Neuronal stem cell (in vitro differentiated cells): Measurements from ENCODE around the gene MCRIP2.

Experiments
- DNase-seq: peaks from one replicate; pipeline ENCODE4 v3.0.0-alpha.2; 2013; ENCODE audit warnings: low spot score
- H2AFZ ChIP-seq: one replicate; pipeline ENCODE4 v1.6.1; 2013; ENCODE audit warnings: mild to moderate bottlenecking, low read length, inconsistent platforms
- H2AK5ac ChIP-seq: 2 replicates; pipeline ENCODE4 v1.6.1; 2013; ENCODE audit warnings: low read depth, mild to moderate bottlenecking, inconsistent platforms, low read length, moderate library complexity, mixed read lengths
- H2BK120ac ChIP-seq: 2 replicates; pipeline ENCODE4 v1.6.1; 2013; ENCODE audit warnings: low read depth, mild to moderate bottlenecking, inconsistent platforms, low read length, moderate library complexity, mixed read lengths
- H2BK12ac ChIP-seq: one replicate; pipeline ENCODE4 v1.6.1; 2013; ENCODE audit warnings: low read length, inconsistent platforms
- H2BK15ac ChIP-seq: 2 replicates; pipeline ENCODE4 v1.6.1; 2013; ENCODE audit warnings: mild to moderate bottlenecking, low read length, inconsistent platforms, mixed read lengths
- H2BK5ac ChIP-seq: one replicate; pipeline ENCODE4 v1.6.1; 2013; ENCODE audit warnings: inconsistent platforms, mild to moderate bottlenecking, low read length, moderate library complexity
- H3K14ac ChIP-seq: one replicate; pipeline ENCODE4 v1.6.1; 2013; ENCODE audit warnings: low read length, inconsistent platforms
- H3K18ac ChIP-seq: 2 replicates; pipeline ENCODE4 v1.6.1; 2013; ENCODE audit warnings: low read length, inconsistent platforms
- H3K23ac ChIP-seq: 2 replicates; pipeline ENCODE4 v1.6.1; 2013; ENCODE audit warnings: low read depth, mild to moderate bottlenecking, mixed read lengths, low read length, inconsistent platforms; ENCODE audit not compliant: poor library complexity
- H3K27ac ChIP-seq: replicated peaks from 3 replicates; pipeline ENCODE4 v1.5.1; 2013; ENCODE audit warnings: low read length, inconsistent platforms
- H3K27me3 ChIP-seq, 3 experiments: 2 replicates each; pipeline ENCODE4 v1.6.1; 2013; ENCODE audit warnings: low read length in 3 of 3, mild to moderate bottlenecking in 2 of 3, inconsistent platforms in 1 of 3, low read depth in 1 of 3, mixed read lengths in 1 of 3, moderate library complexity in 1 of 3; ENCODE audit not compliant: control insufficient read depth in 3 of 3, insufficient read depth in 3 of 3
- H3K36me3 ChIP-seq, 2 donors: replicated peaks in 1 of 2; 2 replicates each; pipeline ENCODE4 v1.6.1; 2013; ENCODE audit warnings: low read length in 2 of 2; ENCODE audit not compliant: control insufficient read depth in 2 of 2, insufficient read depth in 2 of 2
- H3K4ac ChIP-seq: 2 replicates; pipeline ENCODE4 v1.6.1; 2013; ENCODE audit warnings: inconsistent platforms, mild to moderate bottlenecking, low read length, moderate library complexity
- H3K4me1 ChIP-seq, 2 donors: 1 replicate in 1 of 2; 2 replicates in 1 of 2; pipeline ENCODE4 v1.6.1; 2013; ENCODE audit warnings: low read length in 2 of 2, low read depth in 1 of 2; ENCODE audit not compliant: control insufficient read depth in 2 of 2, insufficient read depth in 1 of 2
- H3K4me2 ChIP-seq: one replicate; pipeline ENCODE4 v1.6.1; 2013; ENCODE audit warnings: mild to moderate bottlenecking, low read length, inconsistent platforms; ENCODE audit not compliant: insufficient read depth, poor library complexity, severe bottlenecking
- H3K4me3 ChIP-seq, 2 donors: 2 replicates each; pipeline ENCODE4 v1.5.1; 2013; ENCODE audit warnings: low read length in 2 of 2, mild to moderate bottlenecking in 2 of 2, inconsistent platforms in 1 of 2, moderate library complexity in 1 of 2
- H3K79me1 ChIP-seq: one replicate; pipeline ENCODE4 v1.6.1; 2013; ENCODE audit warnings: low read depth, mild to moderate bottlenecking, inconsistent platforms, low read length, moderate library complexity
- H3K9ac ChIP-seq: one replicate; pipeline ENCODE4 v1.6.1; 2013; ENCODE audit warnings: mild to moderate bottlenecking, low read depth, low read length, inconsistent platforms; ENCODE audit not compliant: poor library complexity
- H3K9me3 ChIP-seq, 2 donors: replicated peaks in 1 of 2; 2 replicates each; pipeline versions ENCODE3 to v1.6.1; 2013; ENCODE audit warnings: low read length in 2 of 2, mild to moderate bottlenecking in 2 of 2, inconsistent platforms in 1 of 2, low read depth in 1 of 2, mixed read lengths in 1 of 2, moderate library complexity in 1 of 2; ENCODE audit not compliant: control insufficient read depth in 2 of 2, insufficient read depth in 1 of 2
- H4K8ac ChIP-seq: one replicate; pipeline ENCODE4 v1.6.1; 2013; ENCODE audit warnings: low read depth, mild to moderate bottlenecking, inconsistent platforms, low read length, moderate library complexity
- H4K91ac ChIP-seq: one replicate; pipeline ENCODE4 v1.6.1; 2013; ENCODE audit warnings: low read length, low read depth, mild to moderate bottlenecking, inconsistent platforms; ENCODE audit not compliant: poor library complexity
- WGBS, 2 donors: extraction: QIAGEN DNeasy Blood & Tissue Kit; methylation state at CpG; one replicate each; pipeline ENCODE4 v1.1.7; 2013; ENCODE audit warnings: missing lambda C conversion rate in 2 of 2, mixed read lengths in 1 of 2; ENCODE audit not compliant: insufficient read length in 2 of 2, insufficient replicate concordance in 1 of 2; ENCODE audit errors: extremely low coverage in 2 of 2; 5-methylcytosine and 5-hydroxymethylcytosine counted together

MCRIP2 gene

DNA sequence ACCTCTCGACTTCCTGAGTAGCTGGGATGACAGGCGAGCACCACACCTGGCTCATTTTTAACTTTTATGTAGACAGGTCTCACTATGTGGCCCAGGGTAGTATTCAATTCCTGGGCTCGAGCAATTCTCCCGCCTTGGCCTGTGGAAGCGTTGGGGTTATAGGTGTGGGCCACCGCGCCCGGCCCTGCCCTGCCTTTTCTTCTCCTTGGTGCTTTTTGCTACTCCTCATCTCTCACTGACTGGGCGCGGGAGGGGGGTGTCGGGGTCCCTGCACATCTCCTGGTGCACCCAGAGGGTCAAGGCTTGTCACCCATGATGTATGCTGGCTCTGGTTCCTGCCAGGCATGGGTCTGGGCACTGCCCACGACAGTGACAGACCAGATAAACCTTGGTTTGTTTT is 2.9 kb downstream of the MCRIP2 start:
- Histone ChIP-seq H2AK5ac (peak overlapping the region; percentile 56), H3K14ac (no peak overlapping the region), H2BK120ac (no peak overlapping the region), H3K23ac (no peak overlapping the region), H4K91ac (no peak overlapping the region), H3K36me3 (no peaks in the 10 kb centered on the region), H3K4me3 (no peak overlapping the region), H3K4ac (no peak overlapping the region), H3K4me1 (peaks cover 9 to 14% of the 10 kb centered on the region in 2 donors), H4K8ac (no peak overlapping the region), H2BK5ac (no peak overlapping the region), H3K9ac (no peak overlapping the region), H3K4me2 (no peak overlapping the region), H3K18ac (no peak overlapping the region), H2AFZ (no peak overlapping the region), H3K9me3 (no peaks in the 10 kb centered on the region), H2BK12ac (no peak overlapping the region), H3K27ac (no peak overlapping the region), H2BK15ac (no peak overlapping the region), H3K27me3 (peaks cover 0 to 20% (median 11%) of the 10 kb centered on the region in 3 experiments), H3K79me1 (peaks cover 9% of the 10 kb centered on the region)
- no CpG with 5 or more reads among the region's 12 CpGs for WGBS, 2 donors
- no peak for DNase-seq

DNA sequence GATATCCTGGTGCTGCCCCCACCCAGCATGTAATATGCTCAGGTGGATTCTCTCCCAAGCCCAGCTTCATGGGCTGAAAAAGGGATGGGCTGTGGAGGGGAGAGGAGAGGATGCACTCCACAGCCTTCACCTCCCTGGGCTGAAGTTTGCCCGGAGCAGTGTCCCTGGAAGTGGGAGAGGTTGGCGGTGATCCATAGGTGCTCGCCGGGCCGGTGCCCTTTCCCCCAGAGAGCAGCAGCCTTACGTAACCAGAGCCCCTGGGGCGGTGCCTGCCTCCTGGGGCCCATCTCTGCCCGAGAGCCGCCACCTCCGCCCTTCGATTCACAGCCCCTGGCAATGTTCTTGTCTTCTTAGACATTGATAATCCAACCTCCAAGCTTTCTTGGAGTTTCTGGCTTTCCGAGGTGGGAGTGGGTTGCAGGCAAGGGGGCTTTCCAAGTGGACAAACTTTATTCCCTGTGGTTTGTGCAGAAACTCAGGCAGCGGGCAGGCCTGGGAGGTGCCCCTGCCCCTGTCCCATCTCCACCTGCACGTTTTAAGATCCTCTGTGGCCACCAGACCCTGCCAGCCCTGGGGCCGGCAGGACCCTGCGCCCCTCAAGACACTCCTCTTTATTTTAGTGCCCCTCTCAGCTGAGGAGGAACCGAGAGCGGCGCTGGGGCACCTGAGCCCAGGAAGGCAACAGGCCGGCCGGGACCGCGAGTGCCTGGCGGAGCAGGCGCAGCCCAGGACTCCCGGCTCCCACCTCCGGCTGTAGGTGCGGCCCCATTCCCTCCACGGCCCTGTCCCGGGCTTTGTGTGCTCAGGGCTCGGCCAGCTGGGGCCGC is 4.4 kb downstream of the MCRIP2 start:
- no peak for DNase-seq
- no peak overlapping the region for H2BK15ac ChIP-seq
- H2BK120ac ChIP-seq: no peak overlapping the region
- H3K79me1 ChIP-seq: peaks cover 12% of the 10 kb centered on the region
- peaks cover 0 to 5% of the 10 kb centered on the region in 2 donors for H3K36me3 ChIP-seq
- H3K9ac ChIP-seq: peak overlapping the region; percentile 63
- peak overlapping the region; percentile 70 for H2AK5ac ChIP-seq
- no peak overlapping the region for H3K27ac ChIP-seq
- no peak overlapping the region for H2AFZ ChIP-seq
- no peak overlapping the region for H3K14ac ChIP-seq
- WGBS, 2 donors: no CpG with 5 or more reads among the region's 32 CpGs
- H3K18ac ChIP-seq: no peak overlapping the region
- no peaks in the 10 kb centered on the region for H3K9me3 ChIP-seq
- H3K4me3 ChIP-seq: no peak overlapping the region
- peak overlapping the region; percentile 55 for H3K23ac ChIP-seq
- H3K4me1 ChIP-seq: peaks cover 13 to 16% of the 10 kb centered on the region in 2 donors
- H4K8ac ChIP-seq: no peak overlapping the region
- H3K4ac ChIP-seq: no peak overlapping the region
- H2BK5ac ChIP-seq: no peak overlapping the region
- H3K4me2 ChIP-seq: no peak overlapping the region
- peak overlapping the region; percentile 22 for H2BK12ac ChIP-seq
- H4K91ac ChIP-seq: no peak overlapping the region
- H3K27me3 ChIP-seq: peaks cover 0 to 20% (median 11%) of the 10 kb centered on the region in 3 experiments

DNA sequence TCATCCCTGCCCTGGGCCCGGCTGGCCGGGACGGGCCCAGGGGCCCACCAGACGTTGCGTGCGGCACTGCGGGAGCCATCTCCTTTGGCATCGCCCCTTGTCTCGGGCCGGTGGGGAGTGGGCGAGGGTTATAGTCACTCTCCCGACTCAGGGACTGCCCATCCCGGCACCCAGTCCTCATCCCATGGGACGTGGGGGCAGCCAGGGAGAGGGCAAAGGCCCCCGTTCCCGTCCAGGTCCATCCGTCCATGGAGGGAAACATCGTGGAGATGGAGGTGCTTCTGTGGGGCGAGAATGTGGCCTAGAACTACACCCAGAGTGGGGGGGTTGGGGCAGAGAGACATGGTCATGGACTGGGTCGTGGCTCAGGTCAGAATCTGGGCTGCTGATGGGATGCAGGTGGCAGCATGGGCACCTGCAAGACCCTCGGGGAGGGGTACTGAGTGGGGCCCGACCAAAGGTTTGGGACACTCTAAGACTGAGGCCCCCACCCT is 5.1 kb downstream of the MCRIP2 start:
- H2BK120ac ChIP-seq: no peak overlapping the region
- H3K27ac ChIP-seq: no peak overlapping the region
- H2AFZ ChIP-seq: no peak overlapping the region
- peaks cover 0 to 19% (median 11%) of the 10 kb centered on the region in 3 experiments for H3K27me3 ChIP-seq
- no peak overlapping the region for H4K8ac ChIP-seq
- H2AK5ac ChIP-seq: no peak overlapping the region
- H3K9me3 ChIP-seq: no peaks in the 10 kb centered on the region
- no peak for DNase-seq
- no peak overlapping the region for H3K4me2 ChIP-seq
- H3K18ac ChIP-seq: no peak overlapping the region
- peak overlapping the region; percentile 53 for H2BK5ac ChIP-seq
- WGBS, 2 donors: no CpG with 5 or more reads among the region's 22 CpGs
- H3K9ac ChIP-seq: peak overlapping the region; percentile 63
- H3K4ac ChIP-seq: peak overlapping the region; percentile 23
- peaks cover 12% of the 10 kb centered on the region for H3K79me1 ChIP-seq
- H4K91ac ChIP-seq: no peak overlapping the region
- peak overlapping the region; percentile 22 for H2BK12ac ChIP-seq
- peaks cover 13 to 16% of the 10 kb centered on the region in 2 donors for H3K4me1 ChIP-seq
- H3K36me3 ChIP-seq: peaks cover 0 to 10% of the 10 kb centered on the region in 2 donors
- H2BK15ac ChIP-seq: no peak overlapping the region
- peak overlapping the region; percentile 21 for H3K14ac ChIP-seq
- peak overlapping the region; percentile 55 for H3K23ac ChIP-seq
- no peak overlapping the region for H3K4me3 ChIP-seq

DNA sequence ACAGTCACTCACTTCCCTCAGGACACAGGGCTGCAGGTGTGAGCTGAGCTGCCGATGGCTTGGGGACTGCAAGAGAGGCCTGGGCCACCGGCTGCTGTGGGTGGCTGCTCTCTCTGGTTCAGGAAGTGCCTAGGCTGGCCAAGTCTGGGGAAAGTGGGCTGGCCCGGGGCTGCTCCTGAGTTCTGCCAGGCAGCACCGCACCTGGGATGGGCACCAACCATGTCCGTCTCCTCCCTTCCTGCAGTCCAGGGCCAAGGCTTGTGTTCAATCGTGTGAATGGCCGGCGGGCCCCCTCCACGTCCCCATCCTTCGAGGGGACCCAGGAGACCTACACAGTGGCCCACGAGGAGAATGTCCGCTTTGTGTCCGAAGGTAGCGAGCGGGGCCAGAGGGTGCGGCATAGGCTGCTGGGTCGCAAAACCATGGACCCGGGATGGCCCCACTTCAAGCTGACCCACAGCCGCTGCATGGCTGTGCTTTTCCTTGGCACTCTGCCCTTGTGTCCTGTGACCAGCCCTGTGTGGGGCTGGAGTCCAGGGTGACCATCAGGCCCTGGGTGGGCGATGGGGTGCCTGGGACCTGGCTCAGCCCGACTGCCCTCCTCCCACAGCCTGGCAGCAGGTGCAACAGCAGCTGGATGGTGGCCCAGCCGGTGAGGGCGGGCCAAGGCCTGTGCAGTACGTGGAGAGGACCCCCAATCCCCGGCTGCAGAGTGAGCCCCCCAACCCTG is 5.7 kb downstream of the MCRIP2 start:
- peak overlapping the region; percentile 73 for H3K23ac ChIP-seq
- H3K79me1 ChIP-seq: peaks cover 12% of the 10 kb centered on the region
- no peak overlapping the region for H4K91ac ChIP-seq
- H2BK15ac ChIP-seq: no peak overlapping the region
- no CpG with 5 or more reads among the region's 25 CpGs for WGBS, 2 donors
- H3K9ac ChIP-seq: peak overlapping the region; percentile 63
- H2AK5ac ChIP-seq: peak overlapping the region; percentile 79
- H3K36me3 ChIP-seq: peaks cover 0 to 14% of the 10 kb centered on the region in 2 donors
- H3K9me3 ChIP-seq: no peaks in the 10 kb centered on the region
- peak overlapping the region; percentile 53 for H2BK5ac ChIP-seq
- DNase-seq: no peak
- peak overlapping the region; percentile 17 for H3K18ac ChIP-seq
- H3K4me1 ChIP-seq: peaks cover 12 to 16% of the 10 kb centered on the region in 2 donors
- H2BK12ac ChIP-seq: no peak overlapping the region
- H3K4me2 ChIP-seq: no peak overlapping the region
- no peak overlapping the region for H3K27ac ChIP-seq
- H3K4me3 ChIP-seq: peak overlapping the region in 1 of 2 donors; percentile 80
- H4K8ac ChIP-seq: peak overlapping the region; percentile 43
- no peak overlapping the region for H3K4ac ChIP-seq
- H3K27me3 ChIP-seq: peaks cover 0 to 13% (median 7%) of the 10 kb centered on the region in 3 experiments
- no peak overlapping the region for H2BK120ac ChIP-seq
- no peak overlapping the region for H2AFZ ChIP-seq
- H3K14ac ChIP-seq: no peak overlapping the region
